Measurements from ENCODE around the gene ENTPD6.

- no peak for TF ChIP-seq CTCF (IDR thresholded peaks at IDR 0.05; ENCODE audit: poor library complexity, severe bottlenecking)
- TF ChIP-seq POLR2AphosphoS5 (IDR thresholded peaks at IDR 0.05): no peak
- TF ChIP-seq TAF1 (IDR thresholded peaks at IDR 0.05; ENCODE audit: low read depth): no peak
- TF ChIP-seq EP300 (conservative IDR thresholded peaks at IDR 0.05; ENCODE audit: poor library complexity, severe bottlenecking): no peak
- TF ChIP-seq EZH2 (IDR thresholded peaks at IDR 0.05; ENCODE audit: borderline replicate concordance, insufficient read depth, low read length, poor library complexity, severe bottlenecking): no peak
- no peak for TF ChIP-seq RAD21 (conservative IDR thresholded peaks at IDR 0.05)
- TF ChIP-seq, protein P1, sequence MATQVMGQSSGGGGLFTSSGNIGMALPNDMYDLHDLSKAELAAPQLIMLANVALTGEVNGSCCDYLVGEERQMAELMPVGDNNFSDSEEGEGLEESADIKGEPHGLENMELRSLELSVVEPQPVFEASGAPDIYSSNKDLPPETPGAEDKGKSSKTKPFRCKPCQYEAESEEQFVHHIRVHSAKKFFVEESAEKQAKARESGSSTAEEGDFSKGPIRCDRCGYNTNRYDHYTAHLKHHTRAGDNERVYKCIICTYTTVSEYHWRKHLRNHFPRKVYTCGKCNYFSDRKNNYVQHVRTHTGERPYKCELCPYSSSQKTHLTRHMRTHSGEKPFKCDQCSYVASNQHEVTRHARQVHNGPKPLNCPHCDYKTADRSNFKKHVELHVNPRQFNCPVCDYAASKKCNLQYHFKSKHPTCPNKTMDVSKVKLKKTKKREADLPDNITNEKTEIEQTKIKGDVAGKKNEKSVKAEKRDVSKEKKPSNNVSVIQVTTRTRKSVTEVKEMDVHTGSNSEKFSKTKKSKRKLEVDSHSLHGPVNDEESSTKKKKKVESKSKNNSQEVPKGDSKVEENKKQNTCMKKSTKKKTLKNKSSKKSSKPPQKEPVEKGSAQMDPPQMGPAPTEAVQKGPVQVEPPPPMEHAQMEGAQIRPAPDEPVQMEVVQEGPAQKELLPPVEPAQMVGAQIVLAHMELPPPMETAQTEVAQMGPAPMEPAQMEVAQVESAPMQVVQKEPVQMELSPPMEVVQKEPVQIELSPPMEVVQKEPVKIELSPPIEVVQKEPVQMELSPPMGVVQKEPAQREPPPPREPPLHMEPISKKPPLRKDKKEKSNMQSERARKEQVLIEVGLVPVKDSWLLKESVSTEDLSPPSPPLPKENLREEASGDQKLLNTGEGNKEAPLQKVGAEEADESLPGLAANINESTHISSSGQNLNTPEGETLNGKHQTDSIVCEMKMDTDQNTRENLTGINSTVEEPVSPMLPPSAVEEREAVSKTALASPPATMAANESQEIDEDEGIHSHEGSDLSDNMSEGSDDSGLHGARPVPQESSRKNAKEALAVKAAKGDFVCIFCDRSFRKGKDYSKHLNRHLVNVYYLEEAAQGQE (IDR thresholded peaks at IDR 0.05; ENCODE audit: borderline replicate concordance): no peak
These were observed 8.3 kb upstream of the ENTPD6 start for GRCh38 chr20:25187220-25187619.
